ENCODE results near the gene WNT2.

DNA sequence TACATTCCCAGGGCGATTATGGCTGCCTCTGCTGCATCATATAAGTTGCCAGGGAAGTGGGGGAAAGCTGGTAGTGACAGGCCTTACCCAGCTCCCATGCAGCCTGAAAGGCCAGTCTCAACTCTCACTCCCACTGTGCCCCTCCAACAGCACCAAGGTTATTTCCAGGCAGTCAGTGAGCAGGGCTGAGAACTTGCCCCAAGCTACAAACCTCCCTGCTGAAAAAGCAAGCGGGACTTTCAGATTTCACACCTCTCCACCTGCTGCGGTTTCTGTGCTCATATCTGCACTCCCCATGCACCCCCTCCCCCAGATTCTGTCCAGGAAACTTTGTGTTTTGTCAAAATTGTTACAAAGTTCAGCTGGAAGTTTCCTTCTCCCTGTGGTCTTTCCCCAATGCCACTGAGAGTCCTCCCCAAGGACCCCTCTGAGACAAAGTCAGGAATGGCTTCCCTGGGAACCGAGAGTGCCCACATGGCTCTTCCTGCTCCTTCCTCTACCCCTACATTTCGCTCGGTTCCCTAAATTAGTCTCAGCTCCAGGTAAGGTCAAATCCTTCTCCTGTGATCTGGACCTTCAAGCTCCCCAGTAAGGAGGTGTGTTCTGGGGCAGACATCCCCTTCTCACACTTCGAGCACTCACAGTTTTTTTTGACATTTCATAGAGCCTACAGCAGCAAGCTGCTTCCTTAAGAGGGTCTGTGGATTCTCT lies 25.3 kb upstream of the WNT2 start:
- TF ChIP-seq CTCF (conservative IDR thresholded peaks at IDR 0.05; ENCODE audit: low read length) = no peak
- TF ChIP-seq EZH2phosphoT487 (IDR thresholded peaks at IDR 0.05; ENCODE audit: borderline replicate concordance) = no peak

Measured in Loucy (cell line).